ENCODE measurements around the gene C9orf57. TPM values are rescaled to one million over a fixed set of nuclear protein-coding genes. Genes with fewer than 3 reads are reported as not detected.

C9orf57 gene
- total and polyA plus RNA-seq, 2 of the 8 experiments (the other 6 are each of a cell fraction or from before 2014, with no cell fraction given) = not detected

GRCh38 chr9:72089451-72090130 is 29.2 kb upstream of the C9orf57 start (continued):
- TF ChIP-seq CHD7 (IDR thresholded peaks at IDR 0.05; ENCODE audit: insufficient replicate concordance, low read length) = no peak

Data from H1 (cell line).